GM21360 (cell line): ENCODE measurements around the gene SPPL2C.

ENCODE experiments used
- ATAC-seq: cut with Tn5 transposase; IDR thresholded peaks from one replicate; pipeline ENCODE4 v1.9.1; 2021; ENCODE audit warnings: mild to moderate bottlenecking, moderate library complexity; ENCODE audit not compliant: unreplicated experiment

SPPL2C gene

DNA sequence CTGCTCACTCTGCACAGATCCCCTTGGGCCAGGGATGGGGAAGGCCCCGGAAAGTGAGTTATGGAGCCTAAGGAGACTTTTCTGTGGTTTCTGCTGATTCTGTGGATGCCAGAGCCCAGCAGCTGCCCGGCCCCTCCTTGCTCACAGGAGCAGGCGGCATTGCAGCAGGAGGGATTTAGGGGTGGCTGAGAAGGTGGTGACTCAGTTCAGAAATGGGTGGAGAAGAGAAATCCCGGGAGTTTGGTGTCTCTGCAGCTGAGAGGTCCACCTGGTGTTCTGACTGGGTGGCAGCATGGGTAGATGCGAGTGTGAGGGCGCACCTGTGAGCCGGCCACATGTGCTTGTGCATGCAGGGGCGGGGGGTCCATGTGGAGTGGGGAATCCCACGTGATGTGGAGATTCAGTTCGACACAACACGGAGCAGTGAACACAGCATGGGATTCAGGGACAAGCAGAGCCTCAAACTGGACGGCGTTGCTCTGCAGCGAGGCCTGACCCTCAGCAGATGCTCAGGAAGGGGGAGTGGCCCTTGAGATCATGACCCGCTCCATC is 16.0 kb upstream of the SPPL2C start:
- ATAC-seq, result no peak

DNA sequence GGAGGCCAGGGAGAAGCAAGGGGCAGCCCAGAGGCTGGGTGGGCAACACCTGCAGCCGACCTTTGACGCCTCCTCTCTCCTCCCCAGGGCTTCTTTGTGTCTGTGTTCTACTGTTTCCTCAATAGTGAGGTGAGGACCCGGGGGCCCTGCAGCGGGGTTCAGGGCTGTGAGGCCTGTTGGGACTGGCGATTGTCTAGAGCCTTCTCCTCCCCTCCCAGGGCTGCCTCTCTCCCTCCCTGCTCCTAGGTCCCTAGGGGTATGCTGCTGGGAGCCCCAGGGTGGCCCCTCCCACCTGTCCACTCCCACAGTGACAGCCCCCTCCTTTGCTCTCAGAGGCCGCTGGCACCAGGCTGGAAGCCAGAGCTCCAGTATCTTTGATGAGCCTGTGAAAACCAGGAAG is 10.8 kb upstream of the SPPL2C start:
- no peak for ATAC-seq

DNA sequence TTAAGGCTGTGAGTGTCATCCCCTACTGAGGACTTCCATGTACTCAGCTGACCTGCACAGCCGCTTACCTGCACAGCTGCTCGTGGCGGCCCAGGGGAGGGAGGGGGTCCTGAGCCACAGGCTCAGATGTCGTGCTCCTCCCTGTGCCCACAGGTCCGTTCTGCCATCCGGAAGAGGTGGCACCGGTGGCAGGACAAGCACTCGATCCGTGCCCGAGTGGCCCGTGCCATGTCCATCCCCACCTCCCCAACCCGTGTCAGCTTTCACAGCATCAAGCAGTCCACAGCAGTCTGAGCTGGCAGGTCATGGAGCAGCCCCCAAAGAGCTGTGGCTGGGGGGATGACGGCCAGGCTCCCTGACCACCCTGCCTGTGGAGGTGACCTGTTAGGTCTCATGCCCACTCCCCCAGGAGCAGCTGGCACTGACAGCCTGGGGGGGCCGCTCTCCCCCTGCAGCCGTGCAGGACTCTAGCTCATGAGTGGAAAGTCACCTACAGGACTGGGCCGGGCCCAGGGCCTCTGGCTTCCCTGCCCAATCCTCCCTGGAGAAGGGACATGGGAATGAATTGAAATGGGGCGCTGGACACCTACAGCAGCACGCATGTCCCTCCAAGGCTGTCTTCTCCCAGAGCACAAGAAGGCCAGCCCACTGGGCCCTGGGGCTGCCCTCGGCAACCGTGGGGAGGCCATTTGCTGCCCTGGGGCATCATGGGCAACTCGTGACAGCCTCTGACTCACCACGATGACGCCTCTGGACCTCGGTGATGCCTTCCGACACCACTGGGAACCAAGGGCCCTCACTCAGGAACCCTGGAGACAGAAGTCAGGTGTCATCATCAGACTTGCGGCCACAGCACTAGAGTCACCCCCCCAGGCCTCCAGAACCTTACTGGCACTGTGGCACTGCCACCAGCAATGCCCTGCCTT is 9.9 kb upstream of the SPPL2C start:
- no peak for ATAC-seq

DNA sequence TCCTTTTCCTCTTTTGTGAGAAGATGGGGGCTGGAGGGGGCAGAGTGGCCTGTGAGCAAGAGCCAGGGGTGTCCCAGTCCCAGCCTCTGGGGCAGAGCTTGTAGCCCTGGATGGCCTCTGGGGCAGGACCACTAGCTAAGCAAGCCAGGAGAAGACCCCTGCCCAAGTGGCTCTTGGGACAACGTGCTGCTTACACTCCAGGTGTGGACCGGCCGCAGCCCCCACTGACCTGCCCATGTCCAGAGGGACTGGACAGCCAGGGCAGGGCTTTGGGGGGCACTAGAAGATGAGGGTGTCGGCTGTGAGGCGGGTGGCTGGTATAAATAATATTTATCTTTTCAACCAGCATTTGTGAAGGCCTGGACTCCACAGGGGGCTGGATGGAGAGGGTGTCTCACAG is 9.2 kb upstream of the SPPL2C start:
- no peak for ATAC-seq

DNA sequence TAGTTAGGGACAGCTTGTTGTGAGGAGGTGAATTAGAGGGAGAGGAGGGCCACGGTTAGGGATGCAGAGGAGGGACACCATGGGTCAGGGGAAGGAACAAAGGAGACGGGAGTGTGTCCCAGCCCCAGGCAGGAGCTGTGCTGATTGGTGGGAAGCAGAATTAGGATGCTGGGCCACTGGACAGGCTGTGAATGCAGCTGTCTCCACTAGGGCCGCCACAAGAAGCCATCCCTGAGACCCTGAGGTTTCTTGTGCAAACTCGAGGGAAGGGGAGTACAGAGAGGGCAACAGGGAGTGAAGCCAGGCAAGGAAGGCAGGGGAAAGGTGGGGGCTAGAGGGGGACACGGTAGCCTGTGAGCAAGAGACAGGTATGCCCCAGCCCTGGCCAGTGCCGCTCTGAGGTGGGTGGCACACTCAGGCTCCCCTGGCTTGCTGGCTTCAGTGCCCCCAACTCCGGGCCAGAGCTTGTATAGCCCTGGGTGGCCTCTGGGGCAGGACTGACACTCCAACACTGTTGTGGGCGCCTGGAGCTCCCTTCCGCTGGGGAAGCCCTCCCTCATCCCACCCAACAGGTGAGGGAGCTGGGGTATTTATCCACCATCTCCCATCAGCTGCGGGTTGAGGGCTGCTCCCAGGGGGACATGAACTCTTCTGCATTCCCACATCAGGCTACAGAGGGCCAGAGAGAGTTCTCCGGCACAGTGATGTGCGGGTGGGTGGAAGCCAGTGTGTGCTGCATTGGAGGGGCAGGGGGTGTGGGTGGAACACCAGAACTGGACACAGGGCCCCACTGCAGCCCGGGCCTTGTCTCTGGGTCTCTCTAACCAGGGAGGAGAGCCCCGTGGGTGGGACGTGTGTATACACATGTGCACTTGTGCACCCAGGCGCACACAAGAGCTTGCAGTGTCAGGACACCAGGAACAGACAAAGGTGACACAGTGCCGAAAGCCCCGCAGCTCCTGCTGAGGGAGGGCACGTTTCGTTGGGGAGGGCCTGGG is 8.3 kb upstream of the SPPL2C start:
- ATAC-seq, result no peak

DNA sequence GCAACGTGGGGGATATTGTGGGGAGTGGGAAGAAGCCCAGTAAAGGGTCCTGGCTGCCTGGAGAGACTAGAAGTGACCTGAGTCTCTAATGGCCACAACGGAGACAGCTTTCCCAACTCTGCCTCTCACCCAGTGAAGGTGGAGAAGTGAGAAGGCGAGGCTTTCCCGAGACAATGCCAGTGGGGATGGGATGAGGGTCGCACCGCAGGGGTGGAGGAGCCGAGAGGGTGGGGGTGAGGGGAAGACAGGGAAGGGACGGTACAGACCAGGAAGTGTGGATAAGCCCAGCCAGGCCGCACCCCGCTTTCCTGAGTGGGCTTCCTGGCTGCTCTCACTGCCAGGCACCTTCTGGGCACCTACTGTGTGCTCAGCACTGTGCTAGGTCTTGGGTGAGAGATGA is 7.5 kb upstream of the SPPL2C start:
- ATAC-seq, result no peak

DNA sequence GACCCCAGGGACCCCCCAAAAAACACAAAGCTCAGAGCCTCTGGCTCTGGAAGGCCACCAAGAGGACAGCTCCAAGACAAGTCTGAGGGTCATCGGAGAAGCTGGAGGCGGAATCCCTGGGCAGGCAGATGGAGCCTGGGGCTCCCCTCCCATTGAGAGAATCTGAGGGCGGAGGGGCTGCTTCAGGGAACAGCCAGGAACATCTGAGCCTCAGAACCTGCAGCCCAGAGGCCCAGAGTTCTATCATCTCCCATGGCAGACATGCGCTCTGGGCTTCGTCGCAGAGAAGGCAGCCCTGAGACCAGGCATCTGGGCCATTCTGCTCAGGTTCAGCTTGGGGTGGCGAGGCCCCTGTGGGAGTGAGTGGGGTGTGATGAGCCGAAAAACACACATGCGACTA is 7.1 kb upstream of the SPPL2C start:
- no peak for ATAC-seq

DNA sequence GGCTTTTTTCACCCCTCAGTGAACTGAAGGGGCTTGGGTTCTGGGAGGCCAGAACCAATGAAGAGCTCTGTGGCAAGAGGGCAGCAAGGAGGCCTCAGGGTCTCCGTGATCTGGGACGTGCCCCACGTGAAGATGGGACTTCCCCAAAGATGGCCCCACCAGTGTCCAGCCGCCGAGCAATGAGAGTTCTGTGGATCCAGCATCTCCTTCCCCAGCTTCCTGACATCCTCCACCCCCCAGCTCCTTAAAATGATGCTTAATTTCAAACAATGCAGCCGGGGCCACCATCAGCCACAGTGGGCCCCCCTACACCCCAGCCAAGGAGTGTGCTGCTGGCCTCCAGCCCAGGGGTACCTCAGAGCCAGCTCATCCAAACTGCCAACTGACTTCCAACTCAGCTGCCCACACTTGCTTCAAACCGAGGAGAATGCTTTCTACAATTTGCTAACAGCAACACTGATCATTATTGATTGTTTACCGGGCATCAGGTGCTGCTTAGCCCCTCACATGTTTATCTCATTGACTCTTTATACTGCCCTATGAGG is 5.9 kb upstream of the SPPL2C start:
- no peak for ATAC-seq

DNA sequence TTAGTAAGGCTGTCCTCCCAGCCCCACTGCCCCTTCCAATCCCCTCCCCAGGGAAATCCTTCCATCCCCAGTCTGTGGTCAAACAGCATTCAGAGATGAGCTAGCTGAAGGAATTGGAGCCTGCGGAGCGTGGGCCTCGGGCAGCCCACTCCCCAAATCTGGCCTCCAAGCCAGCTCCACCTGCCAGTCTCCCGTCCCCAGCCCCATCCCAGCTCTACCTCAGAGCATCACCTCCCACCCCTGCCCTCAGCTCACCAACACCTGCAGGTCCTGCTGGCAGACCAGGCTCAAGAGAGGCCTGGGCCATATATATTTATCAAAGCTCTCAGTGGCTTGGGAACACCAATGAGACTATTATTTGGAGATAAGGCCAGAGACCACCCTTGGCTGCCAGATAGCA is 5.2 kb upstream of the SPPL2C start:
- ATAC-seq, result no peak

DNA sequence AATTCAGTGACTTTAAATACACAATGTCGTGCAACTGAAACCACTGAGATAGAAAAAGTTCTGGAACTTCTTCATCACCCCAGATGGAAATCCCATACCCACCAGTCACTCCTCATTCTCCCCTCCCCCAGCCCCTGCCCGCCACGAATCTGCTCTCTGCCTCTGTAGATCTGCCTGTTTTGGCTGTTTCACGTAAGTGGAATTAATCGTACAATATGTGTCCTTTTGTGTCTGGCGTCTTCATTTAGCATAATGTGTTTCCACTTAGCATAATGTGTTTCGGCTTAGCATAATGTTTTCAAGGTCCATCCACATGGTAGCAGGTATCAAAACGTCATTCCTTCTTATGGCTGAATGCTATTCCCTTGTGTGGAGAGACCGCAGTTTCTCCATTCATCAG is 3.5 kb upstream of the SPPL2C start:
- ATAC-seq, result no peak

DNA sequence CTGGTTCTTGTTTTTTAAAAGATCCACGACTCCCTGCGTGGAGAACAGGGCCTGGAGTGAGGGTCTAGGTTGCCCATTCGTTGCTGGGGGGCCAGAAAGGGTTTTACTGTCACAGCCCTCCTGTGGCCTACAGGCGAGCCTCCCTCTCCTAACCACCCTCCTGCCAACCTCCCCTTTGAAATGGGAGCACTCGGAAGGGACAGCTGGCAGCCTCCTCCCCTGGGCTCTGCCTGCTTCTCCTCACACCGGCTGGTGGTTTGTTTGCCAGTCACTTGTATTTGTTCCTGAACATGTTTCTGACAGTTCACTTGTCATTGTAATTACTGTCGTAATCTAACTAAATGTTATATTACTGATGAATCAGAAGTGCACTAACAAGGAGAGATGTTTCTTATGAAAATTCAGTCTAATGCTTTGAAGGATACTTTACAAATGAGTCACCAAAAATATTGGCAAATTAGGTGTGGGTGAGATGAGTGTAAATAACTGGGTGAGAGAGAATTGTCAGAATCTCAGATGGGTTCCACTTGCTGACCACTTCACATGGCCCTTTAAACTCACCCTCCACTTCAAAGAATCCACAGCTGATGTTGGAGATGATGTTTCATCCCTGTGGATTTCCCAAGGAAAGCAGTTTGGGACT is 2.7 kb upstream of the SPPL2C start:
- no peak for ATAC-seq

DNA sequence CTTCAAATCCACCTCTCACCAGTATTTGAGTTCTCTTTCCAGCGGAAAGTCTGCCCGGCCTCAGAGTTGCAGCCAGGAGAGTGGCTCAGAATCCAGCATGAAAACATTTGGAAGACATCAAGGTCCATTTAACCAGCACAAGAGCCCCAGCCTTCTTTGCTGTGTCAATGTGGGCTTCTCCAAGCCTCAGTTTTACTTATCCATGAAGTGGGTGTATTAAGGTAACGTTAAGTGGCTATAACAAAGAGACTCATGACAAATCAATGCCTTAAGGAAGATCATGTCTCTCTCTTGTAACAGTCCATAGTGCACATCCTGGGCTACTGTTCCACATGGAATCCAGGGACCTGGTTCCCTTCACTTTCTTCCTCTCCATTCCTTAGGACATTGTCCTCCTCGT is 959 bp upstream of the SPPL2C start:
- no peak for ATAC-seq

DNA sequence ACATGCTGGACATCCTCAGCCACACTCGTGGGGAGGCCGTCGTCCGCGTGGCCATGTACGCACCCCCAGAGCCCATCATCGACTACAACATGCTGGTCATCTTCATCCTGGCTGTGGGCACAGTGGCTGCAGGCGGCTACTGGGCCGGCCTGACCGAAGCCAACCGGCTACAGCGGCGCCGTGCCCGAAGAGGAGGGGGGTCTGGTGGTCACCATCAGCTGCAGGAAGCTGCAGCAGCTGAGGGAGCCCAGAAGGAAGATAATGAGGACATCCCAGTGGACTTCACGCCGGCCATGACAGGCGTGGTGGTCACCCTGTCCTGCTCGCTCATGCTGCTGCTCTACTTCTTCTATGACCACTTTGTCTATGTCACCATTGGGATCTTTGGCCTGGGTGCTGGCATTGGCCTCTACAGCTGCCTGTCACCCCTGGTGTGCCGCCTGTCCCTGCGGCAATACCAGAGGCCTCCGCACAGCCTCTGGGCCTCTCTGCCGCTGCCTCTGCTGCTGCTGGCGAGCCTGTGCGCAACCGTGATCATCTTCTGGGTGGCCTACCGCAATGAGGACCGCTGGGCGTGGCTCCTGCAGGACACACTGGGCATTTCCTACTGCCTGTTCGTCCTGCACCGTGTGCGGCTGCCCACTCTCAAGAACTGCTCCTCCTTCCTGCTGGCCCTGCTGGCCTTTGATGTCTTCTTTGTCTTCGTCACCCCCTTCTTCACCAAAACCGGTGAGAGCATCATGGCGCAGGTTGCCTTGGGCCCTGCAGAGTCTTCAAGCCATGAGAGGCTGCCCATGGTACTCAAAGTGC is 900 bp downstream of the SPPL2C start:
- no peak for ATAC-seq

DNA sequence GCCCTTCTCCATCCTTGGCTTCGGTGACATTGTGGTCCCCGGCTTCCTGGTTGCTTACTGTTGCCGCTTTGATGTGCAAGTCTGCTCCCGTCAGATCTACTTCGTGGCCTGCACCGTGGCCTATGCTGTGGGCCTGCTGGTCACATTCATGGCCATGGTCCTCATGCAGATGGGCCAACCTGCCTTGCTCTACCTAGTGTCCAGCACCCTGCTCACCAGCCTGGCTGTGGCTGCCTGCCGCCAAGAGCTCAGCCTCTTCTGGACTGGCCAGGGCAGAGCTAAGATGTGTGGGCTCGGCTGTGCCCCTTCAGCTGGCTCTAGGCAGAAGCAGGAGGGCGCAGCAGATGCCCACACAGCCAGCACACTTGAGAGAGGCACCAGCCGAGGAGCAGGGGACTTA is 1.5 kb downstream of the SPPL2C start:
- no peak for ATAC-seq

DNA sequence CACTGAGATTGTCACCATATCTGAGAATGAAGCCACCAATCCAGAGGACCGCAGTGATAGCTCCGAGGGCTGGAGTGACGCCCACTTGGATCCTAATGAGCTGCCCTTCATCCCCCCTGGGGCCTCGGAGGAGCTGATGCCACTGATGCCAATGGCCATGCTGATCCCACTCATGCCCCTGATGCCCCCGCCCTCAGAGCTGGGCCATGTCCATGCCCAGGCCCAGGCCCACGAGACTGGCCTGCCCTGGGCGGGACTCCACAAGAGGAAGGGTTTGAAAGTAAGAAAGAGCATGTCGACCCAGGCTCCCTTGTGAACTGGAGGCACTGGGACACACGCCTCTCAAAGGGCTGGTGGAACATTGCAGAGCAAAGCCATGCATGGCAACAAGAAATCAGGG is 2.0 kb downstream of the SPPL2C start:
- no peak for ATAC-seq

DNA sequence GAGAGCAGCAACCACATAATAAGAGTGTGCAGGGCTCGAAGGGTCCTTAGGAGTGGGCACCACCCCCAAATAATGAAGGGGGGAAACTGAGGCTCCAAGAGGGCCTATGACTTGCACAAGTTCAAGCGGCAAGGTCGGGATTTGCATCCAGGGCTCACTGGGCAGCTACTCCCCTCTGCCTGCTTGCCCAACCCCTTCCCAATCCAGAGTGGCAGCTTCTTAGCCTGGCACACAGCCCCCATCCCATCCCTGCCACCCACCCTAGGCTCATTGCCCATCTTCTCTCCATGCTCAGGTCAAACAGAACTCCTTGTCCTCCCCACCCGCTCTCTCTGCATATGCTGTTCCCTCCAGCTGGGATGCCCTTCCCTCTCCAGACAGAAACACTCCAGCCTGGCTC is 2.4 kb downstream of the SPPL2C start:
- ATAC-seq, result no peak

DNA sequence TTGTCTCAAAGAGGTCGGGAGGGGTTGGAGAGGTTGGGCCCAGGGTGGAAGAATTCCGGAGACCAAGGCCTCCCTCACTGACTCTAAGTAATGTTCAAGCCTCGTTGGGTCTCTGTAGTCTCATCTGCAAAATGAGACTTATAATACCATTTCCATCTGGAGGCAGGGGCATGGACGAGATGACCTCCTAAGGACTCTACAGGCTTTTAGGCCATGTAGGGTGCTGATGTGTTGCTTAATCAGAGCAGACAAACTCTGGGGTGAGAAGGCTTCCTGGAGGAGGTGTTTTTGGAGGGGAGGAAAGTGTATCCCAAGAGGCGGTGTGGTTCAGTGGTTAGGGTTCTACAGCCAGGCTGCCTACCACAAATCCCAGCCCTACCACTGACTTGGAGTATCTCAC is 3.1 kb downstream of the SPPL2C start:
- no peak for ATAC-seq

DNA sequence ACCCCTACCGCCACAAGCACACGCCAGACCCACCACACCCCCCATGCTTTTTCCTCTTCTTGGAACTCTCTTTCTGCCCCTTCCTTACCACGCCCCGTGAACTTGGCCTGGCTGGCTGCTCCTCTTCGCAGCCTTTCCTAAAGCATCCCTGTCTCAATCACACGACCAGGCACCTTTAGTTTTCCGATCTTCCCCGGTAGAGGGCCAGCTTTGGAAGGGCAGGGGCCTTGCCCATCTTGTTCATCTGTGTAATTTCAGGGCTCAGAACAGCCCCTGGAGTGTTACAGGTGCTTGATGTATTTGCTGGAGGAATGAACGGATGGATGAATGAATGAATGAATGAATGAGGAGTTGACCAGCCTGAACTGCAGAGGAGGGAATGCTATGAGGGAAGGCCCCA is 3.7 kb downstream of the SPPL2C start:
- ATAC-seq, result no peak

DNA sequence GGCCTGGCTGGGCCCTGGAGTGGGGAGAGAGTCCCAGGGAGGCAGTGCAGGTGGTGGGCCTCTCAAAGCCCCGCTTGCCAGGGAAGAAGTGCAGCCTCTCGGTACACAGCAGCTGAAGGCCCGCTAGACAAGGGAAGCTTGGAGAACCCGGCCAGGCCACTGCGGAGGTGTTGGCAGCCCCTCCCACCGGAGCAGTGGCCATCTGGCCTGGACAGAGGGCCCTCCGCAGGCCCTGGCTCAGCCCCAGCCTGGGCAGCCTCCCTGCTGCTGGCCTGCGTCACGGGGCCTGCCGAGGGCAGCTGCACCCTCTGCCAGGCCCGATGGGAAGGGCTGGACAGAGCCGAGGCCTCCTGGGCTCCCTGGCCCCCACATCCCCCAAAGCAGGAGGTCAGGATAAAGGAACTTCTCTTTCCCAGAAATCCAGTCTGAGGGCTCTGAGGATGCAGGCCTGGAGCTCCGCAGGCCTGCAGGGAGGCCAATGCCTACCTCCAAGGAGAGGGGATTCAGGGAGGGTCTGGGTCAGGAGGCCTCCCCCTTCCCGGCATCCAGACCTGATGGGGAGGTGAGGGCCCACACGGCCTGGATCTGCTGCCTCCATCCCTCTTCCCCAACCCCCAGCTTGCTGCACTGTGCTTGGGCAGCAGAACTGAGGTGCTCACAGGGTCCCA is 4.3 kb downstream of the SPPL2C start:
- ATAC-seq, result no peak
